ENCODE measurements around the gene ZNF407. TPM values are rescaled to one million over a fixed set of nuclear protein-coding genes. Genes with fewer than 3 reads are reported as not detected.
A peak's percentile ranks its signal among the peaks of the same experiment; 100 is the strongest.

ZNF407 gene
- total and polyA plus RNA-seq, 2 donors from 2014 or later = 2.5 to 17.8 TPM

GRCh38 chr18:75053028-75053629 lies 455.5 kb downstream of the ZNF407 start:
- Histone ChIP-seq H3K27ac (ENCODE audit: low read depth in 2 of 2, low read length in 2 of 2) (no peak overlapping the region), H3K36me3 (ENCODE audit: control insufficient read depth in 2 of 3, insufficient read depth in 3 of 3, low read length in 3 of 3) (no peaks in the 10 kb centered on the region), H3K4me1 (ENCODE audit: control insufficient read depth in 2 of 3, insufficient read depth in 2 of 3, low read depth in 1 of 3, low read length in 3 of 3) (no peaks in the 10 kb centered on the region), H3K27me3 (ENCODE audit: control insufficient read depth, insufficient read depth, low read length) (no peaks in the 10 kb centered on the region), H3K9ac (ENCODE audit: low read length in 3 of 3) (no peak overlapping the region), H3K9me3 (ENCODE audit: control insufficient read depth in 2 of 3, insufficient read depth in 1 of 3, low read length in 3 of 3) (no peaks in the 10 kb centered on the region), H3K4me3 (ENCODE audit: low read length in 3 of 3) (no peak overlapping the region)
- intact Hi-C loops (cut with DNase I) = no loop called here
- TF ChIP-seq CTCF (IDR thresholded peaks at IDR 0.05; ENCODE audit: borderline replicate concordance, extremely low read depth, insufficient read depth) = no peak
- DNase-seq = no peak
- no peak for FAIRE-seq

- intact Hi-C loops (cut with DNase I) = no loop called here
- Histone ChIP-seq H3K4me1 (ENCODE audit: control insufficient read depth in 2 of 3, insufficient read depth in 2 of 3, low read depth in 1 of 3, low read length in 3 of 3) (no peaks in the 10 kb centered on the region), H3K27ac (ENCODE audit: low read depth in 2 of 2, low read length in 2 of 2) (no peak overlapping the region), H3K27me3 (ENCODE audit: control insufficient read depth, insufficient read depth, low read length) (no peaks in the 10 kb centered on the region), H3K9me3 (ENCODE audit: control insufficient read depth in 2 of 3, insufficient read depth in 1 of 3, low read length in 3 of 3) (no peaks in the 10 kb centered on the region), H3K36me3 (ENCODE audit: control insufficient read depth in 2 of 3, insufficient read depth in 3 of 3, low read length in 3 of 3) (no peaks in the 10 kb centered on the region), H3K4me3 (ENCODE audit: low read length in 3 of 3) (no peak overlapping the region), H3K9ac (ENCODE audit: low read length in 3 of 3) (no peak overlapping the region)
- FAIRE-seq (no peak), DNase-seq (peak in 1 of 5 donors; percentile 56)
- TF ChIP-seq CTCF (IDR thresholded peaks at IDR 0.05; ENCODE audit: borderline replicate concordance, extremely low read depth, insufficient read depth) = no peak
These were observed 456.4 kb downstream of the ZNF407 start for GRCh38 chr18:75054046-75054445.

- intact Hi-C loops (cut with DNase I) = no loop called here
These were observed 456.9 kb downstream of the ZNF407 start for GRCh38 chr18:75054611-75055010.

More at GRCh38 chr18:75054611-75055010, 456.9 kb downstream of the ZNF407 start:
- H3K36me3 ChIP-seq (ENCODE audit: control insufficient read depth in 2 of 3, insufficient read depth in 3 of 3, low read length in 3 of 3) = no peaks in the 10 kb centered on the region
- FAIRE-seq (no peak), DNase-seq (no peak)
- H3K4me3 ChIP-seq (ENCODE audit: low read length in 3 of 3) = no peak overlapping the region
- no peak for TF ChIP-seq CTCF (IDR thresholded peaks at IDR 0.05; ENCODE audit: borderline replicate concordance, extremely low read depth, insufficient read depth)
- no peaks in the 10 kb centered on the region for H3K9me3 ChIP-seq (ENCODE audit: control insufficient read depth in 2 of 3, insufficient read depth in 1 of 3, low read length in 3 of 3)
- no peaks in the 10 kb centered on the region for H3K27me3 ChIP-seq (ENCODE audit: control insufficient read depth, insufficient read depth, low read length)
- H3K9ac ChIP-seq (ENCODE audit: low read length in 3 of 3) = no peak overlapping the region
- H3K27ac ChIP-seq (ENCODE audit: low read depth in 2 of 2, low read length in 2 of 2) = no peak overlapping the region
- H3K4me1 ChIP-seq (ENCODE audit: control insufficient read depth in 2 of 3, insufficient read depth in 2 of 3, low read depth in 1 of 3, low read length in 3 of 3) = no peaks in the 10 kb centered on the region
